Body of pancreas (tissue), 4 donors: ENCODE measurements around the gene HSPB1. TPM values are rescaled to one million over a fixed set of nuclear protein-coding genes. Genes with fewer than 3 reads are reported as not detected.

Experiments
- ATAC-seq: fragments of 150-250 bp; one replicate; pipeline ENCODE4 v1.9.1; 2016
- DNase-seq, 4 donors: peaks; one replicate each; pipeline ENCODE4 v3.0.0-alpha.2; 2019
- H3K27ac ChIP-seq, 4 donors: fragments of 200-600 bp; sonication (generic); 1 replicate in 3 of 4; 2 replicates in 1 of 4; pipeline versions ENCODE4 v1.5.1 to v1.6.1; 2016 to 2019; ENCODE audit warnings: mild to moderate bottlenecking in 1 of 4, mixed read lengths in 1 of 4, moderate library complexity in 1 of 4
- H3K27me3 ChIP-seq, 2 donors: fragments of 200-600 bp; sonication (generic); one replicate each; pipeline ENCODE4 v1.6.0; 2016; ENCODE audit warnings: mild to moderate bottlenecking in 1 of 2
- H3K36me3 ChIP-seq, 2 donors: fragments of 200-600 bp; sonication (generic); replicated peaks in 1 of 2; 2 replicates each; pipeline ENCODE4 v1.5.1; 2016; ENCODE audit warnings: low read depth in 2 of 2; ENCODE audit not compliant: insufficient read depth in 1 of 2
- H3K4me1 ChIP-seq: fragments of 200-600 bp; sonication (generic); one replicate; pipeline ENCODE4 v1.6.0; 2016
- H3K4me3 ChIP-seq, 2 donors: fragments of 200-600 bp; sonication (generic); 1 replicate in 1 of 2; 2 replicates in 1 of 2; pipeline ENCODE4 v1.5.1; 2016 to 2019
- H3K9me3 ChIP-seq, 3 donors: fragments of 200-600 bp; sonication (generic); 1 replicate in 2 of 3; 2 replicates in 1 of 3; pipeline ENCODE4 v1.5.1; 2016
- POLR2A ChIP-seq, 3 donors: fragments of 450-650 bp; IDR thresholded peaks; one replicate each; pipeline ENCODE4 v1.6.1; 2016; ENCODE audit warnings: antibody characterized with exemption in 3 of 3, mild to moderate bottlenecking in 2 of 3
- WGBS, 2 donors: methylation state at CpG; one replicate each; pipeline ENCODE4 v1.1.5; 2017; 5-methylcytosine and 5-hydroxymethylcytosine counted together
- intact Hi-C: fragments of 100-400 bp; cut with DNase I; formaldehyde crosslinking; loops from one replicate; pipeline ENCODE4 v1.15.1; 2023
- total RNA-seq, 2 donors: library from RNA; depleted of rRNA; stranded (reverse); fragments of >200 nt; gene quantifications; one replicate each; pipeline ENCODE4 v1.1.0, GENCODE V29; 2016
- TF ChIP-seq, protein P1 (sequence below), 7 experiments: fragments of 450-650 bp in 4 of 7; fragments of 200-600 bp in 3 of 7; sonication (generic) in 3 of 7; IDR thresholded peaks; one replicate each; pipeline ENCODE4 v1.5.1; 2016 to 2019; ENCODE audit warnings: antibody characterized with exemption in 7 of 7

HSPB1 gene
- total RNA-seq, 2 donors from 2014 or later = 367 to 445 TPM

DNA sequence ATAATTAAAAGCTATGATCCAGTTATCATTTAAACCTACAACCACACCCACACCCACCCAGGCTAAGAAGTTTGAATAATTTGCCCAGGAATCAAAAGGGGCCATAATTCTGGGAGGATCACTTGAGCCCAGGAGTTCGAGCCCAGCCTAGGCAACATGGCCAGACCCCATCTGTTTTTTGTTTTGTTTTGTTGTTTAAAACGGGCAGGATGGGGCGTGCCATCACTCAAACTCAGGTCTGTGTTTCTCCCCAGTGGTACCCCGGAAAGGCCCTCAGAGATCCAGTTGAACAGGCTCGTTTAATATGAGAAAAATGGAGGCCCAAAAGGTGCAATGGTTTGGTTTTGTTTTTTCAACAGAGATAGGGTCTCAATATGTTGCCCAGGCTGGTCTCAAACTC lies 23.3 kb downstream of the HSPB1 start:
- intact Hi-C loops = loop anchor here (5.0 kb wide), 1 partner anchor 39 kb away; no protein-coding TSS in a partner anchor
- TF ChIP-seq, protein P1, sequence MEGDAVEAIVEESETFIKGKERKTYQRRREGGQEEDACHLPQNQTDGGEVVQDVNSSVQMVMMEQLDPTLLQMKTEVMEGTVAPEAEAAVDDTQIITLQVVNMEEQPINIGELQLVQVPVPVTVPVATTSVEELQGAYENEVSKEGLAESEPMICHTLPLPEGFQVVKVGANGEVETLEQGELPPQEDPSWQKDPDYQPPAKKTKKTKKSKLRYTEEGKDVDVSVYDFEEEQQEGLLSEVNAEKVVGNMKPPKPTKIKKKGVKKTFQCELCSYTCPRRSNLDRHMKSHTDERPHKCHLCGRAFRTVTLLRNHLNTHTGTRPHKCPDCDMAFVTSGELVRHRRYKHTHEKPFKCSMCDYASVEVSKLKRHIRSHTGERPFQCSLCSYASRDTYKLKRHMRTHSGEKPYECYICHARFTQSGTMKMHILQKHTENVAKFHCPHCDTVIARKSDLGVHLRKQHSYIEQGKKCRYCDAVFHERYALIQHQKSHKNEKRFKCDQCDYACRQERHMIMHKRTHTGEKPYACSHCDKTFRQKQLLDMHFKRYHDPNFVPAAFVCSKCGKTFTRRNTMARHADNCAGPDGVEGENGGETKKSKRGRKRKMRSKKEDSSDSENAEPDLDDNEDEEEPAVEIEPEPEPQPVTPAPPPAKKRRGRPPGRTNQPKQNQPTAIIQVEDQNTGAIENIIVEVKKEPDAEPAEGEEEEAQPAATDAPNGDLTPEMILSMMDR (IDR thresholded peaks at IDR 0.05) = no peak
- no peak for TF ChIP-seq POLR2A (IDR thresholded peaks at IDR 0.05)
- no peaks in the 10 kb centered on the region for H3K27me3 ChIP-seq
- ATAC-seq = no peak
- WGBS, 2 donors = 88 to 95% methylated on average over 5 of the region's 5 CpGs
- H3K4me1 ChIP-seq = peaks cover 20% of the 10 kb centered on the region
- no peak overlapping the region for H3K4me3 ChIP-seq
- DNase-seq = no peak
- H3K9me3 ChIP-seq = no peaks in the 10 kb centered on the region
- peak overlapping the region in 3 of 4 donors; percentile 32 to 59 (median 58) for H3K27ac ChIP-seq
- H3K36me3 ChIP-seq = peaks cover 0 to 12% of the 10 kb centered on the region in 2 donors

- Histone ChIP-seq H3K4me3 (no peak overlapping the region), H3K27me3 (no peaks in the 10 kb centered on the region), H3K4me1 (peaks cover 27% of the 10 kb centered on the region), H3K36me3 (peaks cover 0 to 12% of the 10 kb centered on the region in 2 donors), H3K27ac (peak overlapping the region in 3 of 4 donors; percentile 36 to 59 (median 58)), H3K9me3 (no peaks in the 10 kb centered on the region)
- intact Hi-C loops = loop anchor here (5.0 kb wide), 1 partner anchor 39 kb away; no protein-coding TSS in a partner anchor
- TF ChIP-seq, protein P1 (IDR thresholded peaks at IDR 0.05) = no peak
- TF ChIP-seq POLR2A (IDR thresholded peaks at IDR 0.05) = no peak
- DNase-seq (no peak), ATAC-seq (peak; percentile 78)
- 35 to 39% methylated on average over 5 of the region's 5 CpGs for WGBS, 2 donors
Measured at GRCh38 chr7:76326646-76327233, 24.3 kb downstream of the HSPB1 start.

GRCh38 chr7:76327610-76328009 lies 25.1 kb downstream of the HSPB1 start:
- peak overlapping the region in 3 of 4 donors; percentile 36 to 58 (median 46) for H3K27ac ChIP-seq
- peaks cover 34% of the 10 kb centered on the region for H3K4me1 ChIP-seq
- intact Hi-C loops = loop anchor here (5.0 kb wide), 1 partner anchor 40 kb away; no protein-coding TSS in a partner anchor
- no peaks in the 10 kb centered on the region for H3K9me3 ChIP-seq
- H3K36me3 ChIP-seq = peaks cover 0 to 12% of the 10 kb centered on the region in 2 donors
- H3K4me3 ChIP-seq = no peak overlapping the region
- no peak for TF ChIP-seq POLR2A (IDR thresholded peaks at IDR 0.05)
- TF ChIP-seq, protein P1 (IDR thresholded peaks at IDR 0.05) = no peak
- no peak for DNase-seq
- H3K27me3 ChIP-seq = no peaks in the 10 kb centered on the region
- peak; percentile 28 for ATAC-seq
- 39 to 42% methylated on average over 7 of the region's 7 CpGs for WGBS, 2 donors

GRCh38 chr7:76328389-76328788 lies 25.9 kb downstream of the HSPB1 start:
- H3K36me3 ChIP-seq = peaks cover 0 to 12% of the 10 kb centered on the region in 2 donors
- ATAC-seq (no peak), DNase-seq (no peak)
- intact Hi-C loops = loop anchor here (5.0 kb wide), 1 partner anchor 41 kb away; no protein-coding TSS in a partner anchor
- no peak for TF ChIP-seq POLR2A (IDR thresholded peaks at IDR 0.05)
- TF ChIP-seq, protein P1 (IDR thresholded peaks at IDR 0.05) = no peak
- H3K27ac ChIP-seq = peak overlapping the region in 1 of 4 donors; percentile 58
- no peaks in the 10 kb centered on the region for H3K9me3 ChIP-seq
- H3K4me3 ChIP-seq = no peak overlapping the region
- peaks cover 37% of the 10 kb centered on the region for H3K4me1 ChIP-seq
- no peaks in the 10 kb centered on the region for H3K27me3 ChIP-seq
- 74 to 82% methylated on average over 15 of the region's 15 CpGs for WGBS, 2 donors
